ENCODE data around the gene DAPK1. TPM values are rescaled to one million over a fixed set of nuclear protein-coding genes. Genes with fewer than 3 reads are reported as not detected.

DAPK1 gene
- total and polyA plus RNA-seq, 2 donors (not counting 3 experiments of a cell fraction or from before 2014, with no cell fraction given) = 58.9 to 119 TPM

GRCh38 chr9:87685871-87686519, 188.3 kb downstream of the DAPK1 start:
- dilution Hi-C loops (cut with MboI; ENCODE audit: extremely low pct_ligation_motif_present, low sequenced_read_pairs) = no loop called here
- ChIA-PET POLR2A (no interaction called here), CTCF (interaction anchor here (1.0 to 6.3 kb wide), 15 partner anchors 8 to 349 kb away, joined by 3 to 113 read pairs (median 5); partner anchors contain the start of gene CTSL)
- no TSS peak for BruUV-seq (replicated peaks)
- no peaks in the 10 kb centered on the region for H3K9me1 ChIP-seq (replicated peaks; ENCODE audit: control insufficient read depth, extremely low read depth, insufficient read depth, low read length)
- TF ChIP-seq JUN (IDR thresholded peaks at IDR 0.05; ENCODE audit: borderline replicate concordance, insufficient read depth, insufficient read length, low read depth) (no peak), POLR2A (IDR thresholded peaks at IDR 0.05; ENCODE audit: low read depth, low read length) (no peak), MAX (IDR thresholded peaks at IDR 0.05; ENCODE audit: insufficient read depth, insufficient read length) (no peak), MYC (IDR thresholded peaks at IDR 0.05; ENCODE audit: low read depth, low read length) (no peak), FOS (IDR thresholded peaks at IDR 0.05; ENCODE audit: borderline replicate concordance, insufficient read depth, low read length) (no peak), GATA2 (IDR thresholded peaks at IDR 0.05; ENCODE audit: insufficient read depth, insufficient read length, low read depth, low read length) (no peak), CTCF (IDR thresholded peaks at IDR 0.05; ENCODE audit: extremely low read depth in 1 of 2, insufficient read depth in 1 of 2, low read depth in 1 of 2, low read length in 2 of 2) (no peak), EZH2 (IDR thresholded peaks at IDR 0.05; ENCODE audit: borderline replicate concordance, low read depth, low read length, severe bottlenecking) (no peak), POLR2AphosphoS5 (IDR thresholded peaks at IDR 0.05; ENCODE audit: insufficient read depth, low read depth, low read length) (no peak)
- H4K20me1 ChIP-seq (replicated peaks; ENCODE audit: control insufficient read depth, extremely low read depth, insufficient read depth, low read length) = no peaks in the 10 kb centered on the region
- DNase-seq (ENCODE audit: low read depth, low spot score) (no peak), FAIRE-seq (peak; percentile 33)
- H3K79me2 ChIP-seq (ENCODE audit: control insufficient read depth, insufficient read depth, low read length) = no peaks in the 10 kb centered on the region
- H3K4me1 ChIP-seq (ENCODE audit: control insufficient read depth, extremely low read depth, insufficient read depth, low read length) = peaks cover 17% of the 10 kb centered on the region
- H3K9me3 ChIP-seq (replicated peaks; ENCODE audit: control insufficient read depth, insufficient read depth, low read length) = no peaks in the 10 kb centered on the region
- peak overlapping the region; percentile 39 for H3K4me2 ChIP-seq (ENCODE audit: insufficient read depth, low read length)
- intact Hi-C loops (cut with micrococcal nuclease) = loop anchor here (1.0 to 2.0 kb wide), 2 partner anchors 27 to 40 kb away; partner anchors contain the start of gene CTSL
- no peak overlapping the region for H3K4me3 ChIP-seq (replicated peaks in 1 of 3; ENCODE audit: insufficient read depth in 1 of 3, low read depth in 1 of 3, low read length in 3 of 3)
- peaks cover 2 to 23% of the 10 kb centered on the region in 2 experiments for H3K36me3 ChIP-seq (ENCODE audit: control insufficient read depth in 2 of 2, extremely low read depth in 1 of 2, insufficient read depth in 2 of 2, low read length in 2 of 2)
- H3K9ac ChIP-seq (replicated peaks; ENCODE audit: extremely low read depth, insufficient read depth, low read length) = no peak overlapping the region
- peak overlapping the region; percentile 44 for H2AFZ ChIP-seq (ENCODE audit: low read depth, low read length)
- no peaks in the 10 kb centered on the region for H3K27me3 ChIP-seq (ENCODE audit: control insufficient read depth in 2 of 2, insufficient read depth in 2 of 2, low read length in 2 of 2)
- no peak overlapping the region for H3K27ac ChIP-seq (ENCODE audit: insufficient read depth, low read depth, low read length)
